HG02642 (cell line): ENCODE data around the gene MBOAT7.
A peak's percentile ranks its signal among the peaks of the same experiment; 100 is the strongest.
"Not testable (repeated sequence)": the region's sequence is repeated elsewhere in the genome, so short reads cannot be mapped to it uniquely, and the experiment has no call there.

Experiments used
- ATAC-seq: cut with Tn5 transposase; IDR thresholded peaks from one replicate; pipeline ENCODE4 v1.9.1; 2021; ENCODE audit warnings: mild to moderate bottlenecking; ENCODE audit not compliant: unreplicated experiment, poor library complexity

The MBOAT7 gene

GRCh38 chr19:54190503-54191010 is 1.2 kb upstream of the MBOAT7 start:
- ATAC-seq = peak; percentile 46

DNA sequence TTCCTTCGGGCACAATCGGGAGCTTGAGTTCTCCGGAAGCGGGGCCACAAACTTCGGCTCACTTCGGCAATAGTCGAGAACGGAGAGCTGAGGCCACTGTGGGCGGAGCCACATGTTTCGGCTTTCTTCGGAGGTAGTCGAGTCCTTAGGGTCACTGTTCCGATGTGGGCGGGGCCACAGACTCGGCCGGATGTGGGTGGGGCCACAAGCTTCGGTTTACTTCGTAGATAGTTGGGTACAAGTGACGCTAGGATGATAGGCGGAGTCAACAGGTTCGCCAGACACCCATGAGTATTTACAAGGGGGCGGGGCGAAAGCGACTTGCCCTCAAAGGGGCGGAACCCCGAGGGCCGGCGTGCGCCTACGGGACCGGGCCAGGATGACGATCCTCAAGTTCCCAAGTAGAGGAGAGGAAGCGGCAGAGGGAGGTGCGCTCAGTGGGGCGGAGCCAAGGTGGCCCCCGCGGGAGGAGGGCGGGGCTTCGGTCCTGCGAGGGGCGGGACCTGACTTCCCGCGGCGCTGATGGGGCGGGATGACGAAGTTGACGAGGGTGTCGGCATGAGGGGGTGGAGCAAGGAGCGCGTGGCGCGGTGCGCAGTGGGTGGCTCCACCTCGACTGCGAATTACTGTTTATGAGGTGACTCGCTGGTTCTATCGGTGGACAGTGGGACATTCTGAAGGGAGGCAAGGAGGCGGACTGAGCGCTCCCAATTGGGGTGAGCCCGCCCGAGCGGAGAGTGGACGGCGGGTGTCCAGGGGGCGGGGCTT is 539 bp upstream of the MBOAT7 start:
- ATAC-seq = peak; percentile 53

GRCh38 chr19:54188215-54188871 is 1.0 kb downstream of the MBOAT7 start:
- ATAC-seq = no peak

GRCh38 chr19:54186934-54187381 is 2.4 kb downstream of the MBOAT7 start:
- no peak for ATAC-seq

DNA sequence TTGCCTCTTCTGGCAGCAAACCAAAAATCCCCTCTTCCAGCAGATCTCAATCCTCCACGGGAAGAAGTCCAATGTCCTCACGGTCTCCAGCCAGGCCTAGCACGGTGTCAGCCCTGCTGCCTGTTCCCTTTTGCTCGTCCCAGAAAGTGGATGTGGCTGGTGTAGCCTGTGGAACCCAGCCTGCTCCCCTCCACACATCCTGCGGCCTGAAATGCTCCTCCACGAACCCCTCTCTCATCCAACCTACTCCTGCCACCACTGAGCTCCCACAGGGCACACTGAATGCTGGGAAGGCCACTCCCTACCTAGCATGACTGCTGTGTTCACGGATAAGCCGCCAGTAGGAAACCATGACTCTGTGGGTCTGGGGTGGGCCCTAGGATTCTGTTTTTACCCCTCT is 3.0 kb downstream of the MBOAT7 start:
- no peak for ATAC-seq

DNA sequence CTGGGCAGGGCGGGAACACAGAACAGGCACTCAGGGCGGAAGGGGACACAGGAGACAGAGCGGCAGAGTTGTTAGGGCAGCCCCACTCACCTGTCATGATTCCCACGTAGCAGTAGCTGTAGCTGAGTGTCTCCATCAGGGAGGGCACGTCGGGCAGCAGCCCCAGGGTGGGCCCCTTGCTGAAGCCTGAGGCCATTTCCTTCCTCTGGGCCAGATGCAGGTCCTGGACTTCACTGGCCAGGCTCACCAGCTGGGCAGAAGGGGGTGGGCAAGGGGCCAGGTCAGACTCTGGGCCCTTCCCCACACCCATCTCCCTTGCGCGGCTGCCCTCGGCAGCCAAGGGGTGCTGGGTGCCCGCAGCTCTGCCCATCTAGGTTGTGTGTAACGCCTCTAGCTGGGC is 5.9 kb downstream of the MBOAT7 start:
- no peak for ATAC-seq

DNA sequence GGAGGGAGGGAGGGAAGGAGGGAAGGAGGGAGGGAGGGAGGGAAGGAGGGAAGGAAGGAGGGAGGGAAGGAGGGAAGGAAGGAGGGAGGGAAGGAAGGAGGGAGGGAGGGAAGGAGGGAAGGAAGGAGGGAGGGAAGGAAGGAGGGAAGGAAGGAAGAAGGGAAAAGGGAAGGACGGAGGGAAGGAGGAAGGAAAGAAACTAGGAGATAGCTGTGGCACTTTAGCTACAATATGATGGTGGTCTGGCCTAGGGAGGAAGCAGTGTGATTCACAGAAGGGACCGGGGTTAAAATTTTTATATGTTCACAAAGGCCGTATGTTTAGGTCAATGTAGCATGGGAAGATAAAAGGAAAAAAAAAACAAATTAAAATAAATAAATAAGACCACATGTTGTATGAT is 7.5 kb downstream of the MBOAT7 start:
- not testable (repeated sequence) for ATAC-seq

DNA sequence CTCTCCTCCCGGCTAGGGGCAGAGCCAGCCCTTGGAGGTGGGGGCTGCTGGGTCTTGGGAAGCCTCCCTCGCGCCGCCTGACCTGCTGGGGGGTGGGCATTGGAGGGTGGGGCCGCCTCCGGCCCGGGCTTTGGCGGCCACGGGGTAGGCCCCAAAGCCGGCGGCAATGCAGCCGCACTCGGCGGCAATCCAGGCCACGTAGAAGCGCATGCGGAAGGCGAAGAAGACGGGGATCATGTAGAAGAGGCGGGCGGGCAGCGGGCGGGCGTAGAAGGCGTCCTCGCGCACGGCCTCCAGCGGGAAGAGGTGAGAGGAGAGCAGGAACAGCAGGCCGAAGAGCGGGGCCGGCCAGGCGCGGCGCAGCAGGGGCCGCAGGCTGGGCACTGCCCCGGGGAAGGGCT is 8.7 kb downstream of the MBOAT7 start:
- ATAC-seq = no peak

GRCh38 chr19:54179921-54180461 is 9.4 kb downstream of the MBOAT7 start:
- ATAC-seq = no peak

DNA sequence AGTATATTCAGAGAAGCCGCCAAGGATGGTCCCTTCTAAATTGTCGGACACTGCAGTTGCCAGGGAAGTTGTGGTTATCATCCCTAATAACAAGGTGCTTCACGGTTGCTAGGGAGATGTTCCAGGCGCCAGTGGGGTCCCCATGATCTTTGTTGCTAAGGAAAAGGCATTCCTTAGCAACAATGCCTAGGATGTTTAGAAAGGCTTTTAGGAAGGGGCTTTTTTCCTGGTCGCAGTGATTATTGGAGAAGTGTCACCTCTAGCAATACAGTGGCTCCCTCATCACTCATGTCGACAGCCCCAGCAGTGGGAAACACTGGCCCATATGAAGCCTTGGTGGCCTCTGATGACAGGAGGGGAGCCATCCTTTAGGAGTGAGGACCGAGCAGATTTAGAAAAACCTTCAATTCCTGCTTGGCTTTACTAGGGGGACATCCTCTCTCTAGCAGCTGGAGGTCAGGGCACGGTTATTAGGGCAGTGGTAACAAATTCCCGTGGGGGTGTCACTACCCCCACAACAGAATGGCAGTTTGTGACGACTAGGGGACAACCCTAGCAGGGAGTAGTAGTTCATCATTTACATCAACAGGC is 10.0 kb downstream of the MBOAT7 start:
- no peak for ATAC-seq

DNA sequence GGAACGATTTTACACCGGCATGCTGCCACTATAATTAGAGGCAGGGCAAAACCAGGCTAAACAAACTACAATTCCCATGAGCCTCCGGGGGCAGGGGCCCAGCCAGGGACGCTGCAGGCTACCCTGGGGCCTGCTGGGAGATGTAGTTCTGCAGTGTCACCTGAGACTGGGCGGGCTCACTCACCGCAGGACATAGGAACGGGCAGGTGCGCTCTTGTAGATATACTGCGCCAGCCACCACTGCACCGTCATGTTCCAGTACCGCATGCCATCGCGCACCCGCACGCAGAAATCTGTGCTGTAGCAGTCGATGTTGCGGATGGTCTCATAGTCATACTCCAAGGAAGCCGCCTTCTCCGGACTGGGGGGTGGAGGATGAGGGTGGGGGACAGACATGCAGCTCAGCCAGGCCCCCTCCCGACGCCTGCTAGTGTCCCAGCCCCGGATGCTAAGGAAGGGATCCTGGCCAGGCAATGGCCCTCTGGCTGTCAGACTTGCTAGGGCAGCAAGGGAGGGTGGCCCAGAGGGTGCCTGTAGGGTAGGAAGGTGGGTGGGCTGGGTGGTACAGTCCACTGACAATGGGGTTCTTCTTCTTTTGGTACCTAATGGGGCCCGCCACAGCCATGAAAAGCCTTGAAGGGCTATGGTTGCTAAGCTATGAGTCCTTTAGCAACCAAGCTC is 10.7 kb downstream of the MBOAT7 start:
- ATAC-seq = no peak

DNA sequence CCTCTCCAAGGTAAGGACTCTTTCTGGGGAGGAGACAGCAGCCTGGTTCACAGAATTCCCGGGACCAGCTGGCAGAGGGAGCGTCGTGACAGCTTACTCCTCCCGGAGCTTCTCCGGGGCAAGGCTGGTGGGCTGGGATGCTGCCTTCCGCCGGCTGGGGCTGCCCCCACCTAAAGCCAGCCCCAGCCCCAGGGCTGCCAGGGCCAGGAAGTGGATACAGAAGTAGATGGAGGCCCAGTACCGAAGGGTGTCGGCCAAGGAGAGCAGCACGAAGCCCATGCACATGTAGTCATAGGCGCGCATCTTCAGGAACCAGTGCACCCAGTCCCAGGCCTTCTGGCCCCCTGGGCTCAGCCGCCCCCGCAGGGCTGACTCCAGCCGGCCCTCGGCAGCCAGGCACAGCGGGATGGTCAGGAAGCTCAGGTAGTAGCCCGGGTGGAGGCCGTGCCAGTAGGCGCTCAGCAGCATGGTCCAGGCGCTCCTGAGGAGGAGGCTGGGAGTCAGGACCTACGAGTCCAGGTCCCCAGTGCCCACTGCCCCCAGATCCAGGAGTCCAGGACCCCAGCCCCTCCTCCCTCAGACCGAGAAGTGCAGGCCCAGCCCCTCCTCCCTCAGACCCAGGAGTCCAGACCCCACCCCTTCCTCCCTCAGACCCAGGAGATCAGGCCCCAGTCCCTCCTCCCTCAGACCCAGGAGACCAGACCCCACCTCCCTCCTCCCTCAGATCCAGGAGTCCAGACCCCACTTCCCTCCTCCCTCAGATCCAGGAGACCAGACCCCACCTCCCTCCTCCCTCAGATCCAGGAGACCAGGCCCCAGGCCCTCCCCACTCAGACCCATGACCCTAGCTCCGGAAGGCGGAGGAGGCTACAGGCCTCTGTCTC is 15.2 kb downstream of the MBOAT7 start:
- no peak for ATAC-seq

DNA sequence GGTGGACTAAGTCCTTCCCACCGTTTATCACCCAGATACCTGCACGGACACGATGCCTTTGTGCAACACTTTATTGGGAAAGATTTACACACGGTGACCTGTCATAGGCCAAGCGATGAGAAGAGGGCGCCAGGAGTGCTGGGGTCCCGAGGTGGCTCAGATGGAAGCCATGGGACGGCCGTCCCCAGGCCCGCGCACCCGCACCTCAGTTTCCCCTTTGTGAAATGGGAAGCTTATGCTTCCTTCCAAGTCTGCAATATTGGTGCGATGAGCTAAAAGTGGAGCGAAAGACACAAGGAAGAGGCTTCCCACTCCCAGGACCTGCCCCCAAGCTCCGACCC is 16.1 kb downstream of the MBOAT7 start:
- ATAC-seq = no peak

- no peak for ATAC-seq
These were observed 16.7 kb downstream of the MBOAT7 start, which contains the start of gene TMC4 for GRCh38 chr19:54172471-54173358. Gene TMC4, minus strand, starts transcription at chr19:54173160. Its CDS starts 43 bp downstream, at chr19:54173117.

DNA sequence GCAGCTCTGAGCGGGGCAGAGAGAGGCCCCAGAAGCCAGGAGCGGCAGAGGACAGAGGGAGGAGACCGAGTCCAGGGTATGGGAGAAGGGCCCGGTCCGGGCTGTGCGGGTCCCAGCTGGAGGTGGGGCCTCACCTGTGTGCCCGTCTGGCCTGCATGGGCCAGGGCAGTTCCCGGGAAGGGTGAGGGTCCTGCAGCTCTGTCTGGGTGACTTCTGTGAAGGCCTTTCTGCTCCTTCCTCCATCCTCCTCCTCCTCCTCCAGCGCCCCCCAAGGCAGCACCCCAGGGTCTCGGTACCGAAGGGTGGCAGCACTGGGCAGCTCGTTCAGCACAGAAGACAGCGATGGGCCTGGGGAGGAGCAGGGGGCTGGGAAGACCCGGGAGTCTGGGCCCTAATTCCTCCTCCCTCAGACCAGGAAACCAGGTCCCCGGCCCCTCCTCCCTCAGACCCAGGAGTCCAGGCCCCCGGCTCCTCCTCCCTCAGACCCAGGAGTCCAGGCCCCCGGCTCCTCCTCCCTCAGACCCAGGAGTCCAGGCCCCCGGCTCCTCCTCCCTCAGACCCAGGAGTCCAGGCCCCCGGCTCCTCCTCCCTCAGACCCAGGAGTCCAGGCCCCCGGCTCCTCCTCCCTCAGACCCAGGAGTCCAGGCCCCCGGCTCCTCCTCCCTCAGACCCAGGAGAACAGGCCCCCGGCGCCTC is 17.5 kb downstream of the MBOAT7 start:
- not testable (repeated sequence) for ATAC-seq

GRCh38 chr19:54169149-54169740 is 20.1 kb downstream of the MBOAT7 start:
- ATAC-seq = no peak

GRCh38 chr19:54168174-54168917 is 21.0 kb downstream of the MBOAT7 start:
- peak; percentile 80 for ATAC-seq
